Embryonic facial prominence (tissue), 1 donor: ENCODE measurements around the gene NCAN.

Experiments
- DNase-seq: peaks from one replicate; pipeline ENCODE4 v3.0.0-alpha.2; 2016; ENCODE audit errors: extremely low spot score

Gene NCAN

GRCh38 chr19:19260417-19261214, 48.9 kb downstream of the NCAN start:
- DNase-seq = no peak

DNA sequence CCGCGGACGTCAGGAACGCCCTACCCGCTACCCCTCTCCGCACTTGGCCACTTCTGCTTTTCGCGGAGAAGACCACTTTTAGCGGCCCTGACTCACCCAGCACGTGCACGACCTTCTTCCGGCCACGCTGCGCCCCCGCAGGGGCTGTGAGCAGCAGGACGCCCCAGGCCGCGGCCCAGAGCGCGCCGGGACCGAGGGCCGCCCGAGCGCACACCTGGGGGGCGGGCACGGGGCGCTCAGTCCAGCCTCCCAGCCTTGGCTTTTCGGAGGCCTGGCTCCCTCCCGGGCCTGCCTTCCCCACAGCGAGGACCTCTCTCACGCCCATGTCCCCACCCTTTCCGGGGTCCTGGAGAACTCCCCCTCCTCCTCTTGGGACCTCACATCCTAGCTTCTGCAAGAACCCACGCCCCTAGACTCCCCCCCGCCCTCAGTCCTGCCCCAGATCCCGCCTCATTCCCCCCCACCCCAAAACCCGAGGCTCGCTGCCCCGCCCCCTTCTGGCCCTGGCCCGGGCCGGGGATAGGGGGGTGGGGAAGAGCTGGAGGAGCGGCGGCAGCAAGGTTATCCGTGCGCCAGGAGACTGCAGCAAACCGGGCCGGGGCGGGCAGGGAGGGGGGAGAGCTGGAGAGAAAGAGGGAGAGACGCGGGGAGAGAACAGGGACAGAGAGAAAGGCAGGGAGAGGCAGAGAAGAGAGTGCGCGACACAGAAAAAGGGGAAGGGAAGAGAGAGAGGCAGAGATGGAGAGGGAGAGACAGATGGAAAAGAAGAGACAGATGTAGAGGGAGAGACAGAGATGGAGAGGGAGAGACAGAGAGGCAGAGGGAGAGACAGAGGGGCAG, 49.8 kb downstream of the NCAN start:
- no peak for DNase-seq

DNA sequence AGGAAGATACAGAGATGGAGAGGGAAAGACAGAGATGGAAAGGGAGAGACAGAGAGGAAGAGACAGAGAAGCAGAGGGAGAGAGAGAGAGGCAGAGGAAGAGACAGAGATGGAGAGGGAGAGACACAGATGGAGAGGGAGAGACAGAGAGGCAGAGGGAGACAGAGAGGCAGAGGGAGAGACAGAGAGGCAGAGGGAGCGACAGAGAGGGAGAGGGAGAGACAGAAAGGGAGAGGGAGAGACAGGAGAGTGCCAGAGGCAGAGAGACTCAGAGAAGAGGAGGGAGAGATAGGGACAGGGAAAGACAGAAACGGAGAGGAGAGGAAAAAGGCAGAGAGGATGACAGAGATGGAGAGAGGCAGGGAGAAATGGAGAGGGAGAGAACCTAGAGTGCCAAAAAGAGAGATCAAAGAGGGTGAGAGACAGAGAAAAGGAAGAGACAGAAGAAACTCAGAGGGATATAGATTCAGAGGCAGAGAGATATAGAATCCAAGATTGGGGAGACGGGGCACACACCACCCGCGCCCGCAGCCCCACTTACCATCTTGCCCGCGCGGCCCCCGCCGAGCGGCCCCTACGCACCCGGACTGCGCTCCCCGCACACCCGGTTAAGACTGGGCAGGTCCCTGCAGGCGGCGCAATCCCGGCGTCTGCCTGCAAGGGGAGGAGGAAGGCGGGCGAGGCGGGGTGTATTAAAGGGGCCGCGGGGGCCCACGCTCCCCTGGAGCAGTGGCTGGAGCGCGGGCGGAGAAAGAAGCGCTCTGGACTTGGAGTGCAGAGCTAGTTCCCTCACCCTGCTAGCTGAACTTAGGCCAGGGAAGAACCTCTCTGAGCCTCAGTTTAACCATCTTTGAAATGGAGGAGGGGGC, 50.7 kb downstream of the NCAN start:
- no peak for DNase-seq

DNA sequence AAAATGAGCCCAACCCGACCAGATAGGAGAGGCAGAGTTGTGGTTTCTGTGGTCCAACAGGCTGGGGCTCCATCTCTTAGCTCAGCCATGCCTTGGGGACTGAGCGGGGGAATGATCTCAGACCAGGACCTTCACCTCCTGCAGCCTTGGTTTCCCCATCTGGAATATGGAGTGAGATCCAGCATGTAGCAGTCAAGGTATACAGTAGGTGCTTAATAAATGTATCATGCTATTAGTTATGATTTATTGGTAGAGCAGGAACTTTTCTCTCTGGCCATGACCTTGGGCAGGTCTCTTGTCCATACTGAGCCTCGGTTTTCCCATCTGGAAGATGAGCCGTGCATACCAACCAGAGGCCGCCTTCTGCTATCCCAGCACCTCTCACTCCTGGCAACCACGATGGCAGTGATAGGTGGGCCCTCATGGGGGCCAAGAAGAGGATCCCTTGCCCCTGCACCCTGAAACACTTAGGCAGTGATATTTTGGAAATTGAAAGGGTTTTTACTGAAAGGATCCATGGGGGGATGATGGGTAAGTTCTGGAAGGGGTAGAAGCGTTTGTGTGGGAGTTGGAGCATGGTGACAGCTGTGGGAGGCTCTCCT, 52.2 kb downstream of the NCAN start:
- no peak for DNase-seq

DNA sequence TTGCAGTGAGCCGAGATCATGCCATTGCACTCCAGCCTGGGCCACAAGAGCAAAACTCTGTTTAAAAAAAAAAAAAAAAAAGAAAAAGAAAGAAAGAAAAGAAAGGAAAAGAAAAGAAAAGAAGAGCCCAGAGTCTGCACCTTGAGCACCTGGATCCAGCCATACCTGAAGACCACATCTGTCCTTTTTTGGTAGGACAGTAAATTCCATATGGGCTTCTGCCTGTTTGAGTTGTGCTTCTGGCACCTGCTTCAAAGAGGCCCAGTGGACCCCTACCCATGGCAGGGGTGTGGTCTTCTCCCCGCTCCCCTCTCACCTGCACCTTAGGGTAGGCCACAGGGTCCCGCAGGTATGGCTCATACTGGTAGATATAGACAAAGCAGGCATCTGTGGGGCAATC, 55.5 kb downstream of the NCAN start:
- no peak for DNase-seq

DNA sequence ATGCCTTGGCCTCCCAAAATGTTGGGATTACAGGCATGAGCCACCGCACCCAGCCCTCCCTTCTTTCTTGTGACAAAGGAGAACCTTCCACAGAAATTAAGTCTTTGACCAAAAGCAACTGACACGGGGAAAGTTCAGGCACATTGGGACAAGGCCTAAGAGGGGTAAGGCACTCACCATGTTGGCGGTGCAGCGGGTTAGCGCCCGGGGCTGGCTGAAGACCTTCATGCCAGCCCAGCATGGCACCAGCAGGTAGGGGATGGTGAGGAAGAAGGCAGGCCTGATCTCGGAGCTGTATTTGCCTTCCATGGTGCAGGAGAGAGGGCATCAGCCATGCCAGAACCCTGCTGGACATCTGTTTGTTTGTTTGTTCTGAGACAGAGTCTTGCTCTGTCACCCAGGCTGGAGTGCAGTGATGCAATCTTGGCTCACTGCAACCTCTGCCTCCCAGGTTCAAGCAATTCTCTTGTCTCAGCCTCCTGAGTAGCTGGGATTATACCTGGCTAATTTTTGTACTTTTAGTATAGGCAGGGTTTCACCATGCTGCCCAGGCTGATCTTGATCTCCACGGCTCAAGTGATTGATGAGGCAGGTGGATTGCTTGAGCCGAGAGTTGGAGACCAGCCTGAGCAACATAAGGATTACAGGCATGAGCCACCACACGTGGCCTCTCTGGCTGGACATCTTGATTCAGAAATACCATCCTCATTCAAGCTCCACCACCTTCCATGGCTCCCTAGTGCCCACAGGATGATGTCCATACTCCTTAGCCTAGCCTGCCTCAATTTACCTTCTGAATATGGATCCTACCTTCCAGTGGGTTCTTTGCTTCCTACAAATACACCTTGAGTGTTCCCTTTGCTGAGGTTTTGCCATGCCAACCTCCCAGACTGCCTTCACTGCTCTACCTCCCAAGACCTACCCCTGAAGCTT, 57.0 kb downstream of the NCAN start:
- DNase-seq = no peak

- no peak for DNase-seq
Measured at GRCh38 chr19:19269952-19270694, 58.4 kb downstream of the NCAN start.

DNA sequence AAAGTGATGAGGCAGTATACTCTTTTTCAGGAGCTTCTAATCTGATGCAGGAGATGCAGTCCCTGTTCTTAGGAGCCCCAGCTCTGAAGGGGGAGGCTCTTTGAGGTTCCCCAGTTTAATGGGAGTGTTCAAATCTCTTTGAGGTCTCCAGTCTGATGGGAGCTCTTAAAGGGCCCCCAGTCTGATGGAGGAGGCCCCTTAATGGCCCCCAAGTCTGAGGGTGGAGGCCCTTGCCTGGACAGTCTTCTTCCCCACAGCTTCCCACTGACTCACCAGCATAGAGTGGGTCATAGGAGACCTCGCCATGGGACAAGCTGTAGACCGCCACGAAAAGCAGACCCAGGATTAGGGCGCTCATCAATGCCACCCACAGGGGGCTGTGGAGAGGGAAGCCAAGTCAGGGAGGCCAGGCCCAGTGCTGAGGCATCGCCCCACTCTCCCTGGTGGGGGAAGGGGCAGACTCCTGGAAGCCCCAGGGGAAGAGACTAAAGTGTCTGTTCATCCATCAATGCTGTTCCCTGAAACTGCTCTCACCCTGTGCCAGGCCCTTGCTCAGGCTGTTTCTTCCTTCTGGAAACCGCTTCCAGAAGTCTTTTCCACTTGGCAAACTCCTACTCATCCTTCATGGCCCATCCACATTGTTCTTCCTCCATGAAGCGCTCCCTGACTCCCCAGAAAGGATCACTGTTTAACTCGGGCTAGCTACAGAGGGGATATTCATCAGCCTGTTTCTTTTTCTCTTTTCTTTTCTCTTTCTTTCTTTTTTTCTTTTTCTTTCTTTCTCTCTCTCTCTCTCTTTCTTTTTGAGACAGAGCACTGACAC, 59.2 kb downstream of the NCAN start:
- no peak for DNase-seq

DNA sequence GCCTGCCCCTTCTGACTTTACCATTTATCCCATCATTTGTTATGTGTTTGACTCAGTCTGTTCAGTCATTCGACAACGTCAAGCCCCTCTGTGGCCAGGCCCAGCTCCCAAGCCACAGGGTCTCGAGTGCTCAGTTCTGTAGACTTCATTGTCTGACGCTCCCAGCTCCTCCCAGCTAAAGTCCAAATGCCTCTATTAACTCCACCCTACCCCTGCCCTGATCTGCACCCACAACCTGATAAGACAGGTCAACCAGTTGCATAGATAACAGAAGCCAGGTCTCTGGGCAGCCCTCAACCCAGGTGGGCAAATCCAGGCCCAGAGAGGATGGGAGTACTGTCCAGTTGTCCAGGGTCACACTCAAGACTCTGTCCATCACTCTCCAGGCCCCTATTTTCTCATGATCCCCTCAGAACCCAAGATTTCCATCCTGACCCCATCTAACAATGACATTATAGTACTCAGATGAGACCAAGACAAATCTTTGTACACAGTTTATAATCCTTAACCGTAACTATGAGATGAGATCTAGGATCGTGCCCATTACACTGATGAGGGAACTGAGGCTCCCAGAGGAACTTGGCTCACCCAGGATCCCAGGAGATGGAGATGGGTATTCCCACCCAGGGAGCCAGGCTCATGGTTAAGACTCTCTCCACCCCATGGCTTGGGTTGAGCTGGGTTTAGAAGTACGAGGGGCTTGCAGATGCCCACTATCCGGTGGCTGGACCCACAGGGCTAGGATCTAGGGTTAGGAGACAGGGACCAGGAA, 60.3 kb downstream of the NCAN start:
- no peak for DNase-seq

- no peak for DNase-seq
Measured at GRCh38 chr19:19274146-19274545, 62.4 kb downstream of the NCAN start.

DNA sequence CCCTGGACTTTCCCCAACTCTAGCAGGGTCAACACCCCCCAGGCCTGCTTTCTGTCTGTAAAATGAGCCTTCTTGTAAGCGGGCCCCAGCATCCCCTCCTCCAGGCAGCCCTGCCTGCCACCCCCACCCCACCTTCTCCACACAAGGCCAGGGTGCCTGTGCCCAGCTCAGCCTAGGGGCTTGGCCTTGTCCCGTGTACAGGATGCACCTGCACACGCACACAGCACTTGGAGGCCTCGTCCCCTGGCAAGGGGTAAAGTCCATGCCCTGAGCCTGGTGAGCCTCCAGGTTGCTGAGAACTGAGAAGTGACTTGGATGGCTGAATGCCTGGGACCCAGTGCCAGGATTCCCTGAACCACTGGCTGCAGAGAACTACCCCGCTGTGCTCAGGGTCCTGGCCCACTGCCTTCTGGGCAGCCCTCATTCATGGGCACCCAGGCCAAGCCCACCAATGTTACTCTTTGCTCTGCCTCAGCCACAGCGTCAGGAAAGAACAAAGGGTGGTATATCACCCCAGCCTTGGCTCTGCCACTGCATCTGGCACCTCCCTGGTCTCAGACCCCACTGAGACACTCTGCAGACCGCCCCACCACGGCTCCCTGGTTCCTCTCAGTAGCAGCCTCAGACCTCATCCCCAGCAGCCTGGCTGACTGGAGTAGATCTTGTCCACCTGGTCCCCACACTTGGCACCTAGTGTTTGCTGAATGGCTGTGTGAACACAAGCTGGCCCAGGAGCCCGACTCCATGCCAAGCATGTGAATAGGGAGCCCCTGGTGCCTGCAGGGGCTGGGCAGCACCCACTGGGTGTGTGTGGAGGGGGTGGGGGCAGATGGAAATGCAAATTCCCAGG, 63.2 kb downstream of the NCAN start:
- DNase-seq = no peak

DNA sequence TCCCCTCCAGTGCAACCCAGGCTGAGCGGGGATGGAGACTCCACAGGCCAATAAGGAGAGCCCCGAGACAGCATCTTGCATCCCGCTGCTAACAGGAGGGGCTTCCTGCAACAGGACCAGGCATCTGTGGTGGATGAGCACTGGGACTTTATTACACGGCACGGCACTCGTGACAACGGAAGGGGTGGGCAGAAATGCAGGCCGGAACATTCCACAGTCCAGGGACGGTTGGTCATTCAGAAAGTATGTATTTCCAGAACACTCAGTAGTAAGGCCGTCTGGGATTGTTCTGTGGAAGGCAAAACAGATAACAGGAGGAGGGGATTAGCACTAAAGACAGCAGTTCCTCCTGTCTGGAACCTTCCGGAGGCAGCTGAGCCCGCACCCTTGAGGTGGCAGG, 64.6 kb downstream of the NCAN start:
- DNase-seq = no peak

DNA sequence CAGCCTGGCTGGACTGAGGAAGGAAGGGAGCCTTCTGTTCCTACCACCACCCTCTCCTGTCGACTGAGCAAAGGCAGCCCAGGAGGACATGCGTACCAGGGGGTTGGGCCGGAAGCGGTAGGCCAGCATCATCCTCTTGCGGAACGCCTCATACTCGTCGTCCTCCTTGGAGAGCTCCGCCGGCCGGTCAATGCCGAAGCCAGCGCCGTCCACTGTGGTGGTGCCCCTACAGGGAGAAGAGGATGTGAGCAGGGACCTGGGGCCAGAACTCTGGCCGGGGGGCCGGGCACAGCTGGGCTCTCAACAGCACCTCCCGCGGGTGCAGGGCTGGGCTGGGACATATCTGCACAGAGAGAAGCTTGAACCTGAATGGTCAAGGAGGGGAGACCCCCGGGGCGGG, 65.1 kb downstream of the NCAN start:
- no peak for DNase-seq

- DNase-seq = no peak
Measured at GRCh38 chr19:19278315-19278714, 66.6 kb downstream of the NCAN start.

DNA sequence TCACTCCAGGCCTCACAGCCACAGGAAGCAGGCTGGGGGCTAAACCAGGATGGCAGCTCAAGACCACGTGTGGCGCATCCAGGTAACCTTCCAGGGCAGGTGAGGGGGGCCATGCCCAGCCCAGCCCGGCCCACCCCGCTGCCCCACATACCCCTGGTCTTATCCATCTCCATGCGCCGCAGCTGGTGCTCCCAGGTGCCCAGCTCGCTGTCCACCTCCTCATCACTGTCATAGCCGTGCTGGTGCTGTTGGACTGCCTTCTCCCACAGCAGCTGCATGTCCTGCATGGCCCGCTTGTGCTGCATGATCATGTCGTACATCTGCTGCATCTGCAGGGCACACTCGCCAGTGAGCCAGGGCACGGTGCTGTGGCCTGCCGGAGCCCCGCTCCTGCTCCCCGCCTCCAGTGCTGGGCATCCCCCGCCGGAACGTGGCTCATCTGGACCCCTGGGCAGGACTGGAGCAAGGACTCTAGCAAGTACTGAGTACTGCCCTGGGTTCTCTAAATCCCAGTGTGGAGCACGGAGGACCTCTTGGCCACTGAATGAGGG, 67.4 kb downstream of the NCAN start:
- no peak for DNase-seq

DNA sequence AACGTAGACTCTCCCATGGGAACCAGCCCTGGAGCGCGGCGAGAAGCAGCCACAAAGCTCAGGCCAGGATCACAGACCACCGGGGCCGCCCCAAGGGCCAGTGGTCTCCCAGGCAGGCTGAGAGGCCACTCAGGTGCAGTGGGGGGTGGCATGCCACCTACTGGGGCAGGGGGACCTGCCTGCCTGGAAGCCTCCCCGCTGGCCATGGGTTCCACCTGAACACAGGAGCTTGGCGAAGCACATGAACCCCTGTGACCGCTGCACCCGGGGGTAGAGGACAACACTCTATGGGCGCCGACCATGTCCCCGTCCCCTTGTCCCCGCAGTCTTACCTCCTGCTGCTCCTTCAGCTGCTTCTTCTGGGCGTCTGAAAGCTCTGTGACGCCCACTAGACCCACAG, 68.1 kb downstream of the NCAN start:
- DNase-seq = no peak

DNA sequence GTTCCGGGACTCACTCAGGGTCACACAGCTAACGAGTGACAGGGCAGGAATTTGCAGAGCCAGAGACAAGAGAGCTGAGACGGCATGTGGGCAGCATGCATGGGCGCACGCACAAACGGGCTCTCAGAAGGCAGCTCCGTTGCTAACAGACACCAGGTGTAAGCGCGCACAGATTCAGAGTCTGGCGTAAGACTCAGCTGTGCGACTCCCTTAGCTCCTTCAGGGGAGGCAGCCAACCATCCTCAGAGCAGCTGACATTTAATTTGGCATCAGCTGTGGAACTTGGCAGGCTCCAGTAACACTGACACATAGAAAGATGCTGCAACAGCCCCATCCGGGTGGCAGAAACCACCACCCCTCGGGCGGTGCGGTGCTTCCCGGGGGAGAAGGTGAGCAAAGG, 68.8 kb downstream of the NCAN start:
- no peak for DNase-seq
